HepG2 (cell line): ENCODE measurements around the gene ARL2. TPM values are rescaled to one million over a fixed set of nuclear protein-coding genes. Genes with fewer than 3 reads are reported as not detected.

Source experiments
- ASH2L ChIP-seq: fragments of 300-600, 200-600 bp; sonication (generic); IDR thresholded peaks from 2 replicates; pipeline ENCODE4 v1.7.0; 2017; ENCODE audit warnings: low read depth, mild to moderate bottlenecking, moderate library complexity, mixed read lengths, low read length; ENCODE audit not compliant: insufficient read length
- DPF2 ChIP-seq: sonication (generic); formaldehyde crosslinking; IDR thresholded peaks from 2 replicates; pipeline ENCODE4 v1.4.0; 2020; ENCODE audit warnings: mild to moderate bottlenecking, low read depth, missing genetic modification reagents, borderline replicate concordance
- IRF2 ChIP-seq: IDR thresholded peaks from 2 replicates; pipeline ENCODE4 v1.6.1; 2018; ENCODE audit warnings: missing genetic modification reagents, missing compliant biosample characterization
- JUND ChIP-seq: sonication (generic); formaldehyde crosslinking; IDR thresholded peaks from 2 replicates; pipeline ENCODE4 v1.8.0; 2022; ENCODE audit warnings: mild to moderate bottlenecking, missing genetic modification reagents
- KDM6A ChIP-seq: IDR thresholded peaks from 2 replicates; pipeline ENCODE4 v1.6.1; 2016; ENCODE audit warnings: low read depth
- MEIS2 ChIP-seq: sonication (generic); formaldehyde crosslinking; IDR thresholded peaks from 2 replicates; pipeline ENCODE4 v1.9.0; 2021; ENCODE audit warnings: mild to moderate bottlenecking, missing genetic modification reagents
- MIER3 ChIP-seq: IDR thresholded peaks from 2 replicates; pipeline ENCODE4 v1.6.1; 2016; ENCODE audit warnings: missing compliant biosample characterization, borderline replicate concordance
- MTF2 ChIP-seq: sonication (generic); formaldehyde crosslinking; IDR thresholded peaks from 2 replicates; pipeline ENCODE4 v1.5.0; 2020; ENCODE audit warnings: missing genetic modification reagents, borderline replicate concordance
- NCOA2 ChIP-seq: sonication (generic); formaldehyde crosslinking; IDR thresholded peaks from 2 replicates; pipeline ENCODE4 v1.8.0; 2022; ENCODE audit warnings: inconsistent platforms
- NCOR1 ChIP-seq: fragments of 200-600 bp; sonication (generic); IDR thresholded peaks from 2 replicates; pipeline ENCODE4 v1.7.0; 2017; ENCODE audit warnings: antibody characterized with exemption, low read length, borderline replicate concordance
- RAD21 ChIP-seq: fragments of 450-650 bp; formaldehyde crosslinking; IDR thresholded peaks from 2 replicates; pipeline ENCODE4 v1.5.0; 2020; ENCODE audit warnings: mild to moderate bottlenecking
- SALL1 ChIP-seq: sonication (generic); formaldehyde crosslinking; IDR thresholded peaks from 2 replicates; pipeline ENCODE4 v1.8.0; 2022; ENCODE audit warnings: mild to moderate bottlenecking, missing genetic modification reagents
- SNRNP70 ChIP-seq: fragments of 200-400 bp; formaldehyde crosslinking; IDR thresholded peaks from 2 replicates; pipeline ENCODE4 v1.6.1; 2017; ENCODE audit warnings: mild to moderate bottlenecking, low read depth, low read length, moderate library complexity
- TSC22D2 ChIP-seq: sonication (generic); formaldehyde crosslinking; IDR thresholded peaks from 2 replicates; pipeline ENCODE4 v1.5.1; 2020; ENCODE audit warnings: missing genetic modification reagents, mild to moderate bottlenecking, borderline replicate concordance
- ZBTB42 ChIP-seq: sonication (generic); formaldehyde crosslinking; IDR thresholded peaks from 2 replicates; pipeline ENCODE4 v1.5.0; 2020; ENCODE audit warnings: mild to moderate bottlenecking, missing genetic modification reagents
- ZNF225 ChIP-seq: sonication (generic); formaldehyde crosslinking; IDR thresholded peaks from 2 replicates; pipeline ENCODE4 v1.4.0; 2020; ENCODE audit warnings: mild to moderate bottlenecking, missing genetic modification reagents
- ZNF260 ChIP-seq: sonication (generic); formaldehyde crosslinking; IDR thresholded peaks from 2 replicates; pipeline ENCODE4 v1.4.0; 2020; ENCODE audit warnings: missing genetic modification reagents, low read depth, mild to moderate bottlenecking, borderline replicate concordance
- ZNF317 ChIP-seq: sonication (generic); formaldehyde crosslinking; IDR thresholded peaks from 2 replicates; pipeline ENCODE4 v1.5.0; 2020; ENCODE audit warnings: mild to moderate bottlenecking, missing genetic modification reagents
- ZNF33B ChIP-seq: sonication (generic); formaldehyde crosslinking; IDR thresholded peaks from 2 replicates; pipeline ENCODE4 v1.5.1; 2020; ENCODE audit warnings: mild to moderate bottlenecking, missing genetic modification reagents
- ZNF382 ChIP-seq: sonication (generic); formaldehyde crosslinking; IDR thresholded peaks from 2 replicates; pipeline ENCODE4 v1.5.0; 2020; ENCODE audit warnings: missing genetic modification reagents, mild to moderate bottlenecking, borderline replicate concordance
- ZNF484 ChIP-seq: sonication (generic); formaldehyde crosslinking; IDR thresholded peaks from 2 replicates; pipeline ENCODE4 v1.5.1; 2020; ENCODE audit warnings: mild to moderate bottlenecking, low read depth, missing genetic modification reagents, borderline replicate concordance
- ZNF660 ChIP-seq: sonication (generic); formaldehyde crosslinking; IDR thresholded peaks from 2 replicates; pipeline ENCODE4 v1.5.1; 2020; ENCODE audit warnings: mild to moderate bottlenecking, low read depth, missing genetic modification reagents, borderline replicate concordance
- ZSCAN12 ChIP-seq: sonication (generic); formaldehyde crosslinking; IDR thresholded peaks from 2 replicates; pipeline ENCODE4 v1.9.0; 2021; ENCODE audit warnings: mild to moderate bottlenecking, missing genetic modification reagents
- ZSCAN9 ChIP-seq: IDR thresholded peaks from 2 replicates; pipeline ENCODE4 v1.6.1; 2016; ENCODE audit warnings: borderline replicate concordance
- polyA plus RNA-seq, 8 experiments: library from polyadenylated mRNA; depleted of rRNA in 3 of 8; stranded (reverse) in 7 of 8; unstranded in 1 of 8; fragments of >200 nt; fragmentation: Illumina TruSeq in 4 of 8; extraction: Trizol in 4 of 8; gene quantifications; 2 replicates each; pipeline versions ENCODE4 v1.2.1 to v1.2.3, GENCODE V29; 2011 to 2016; ENCODE audit warnings: low read depth in 4 of 8, missing spikeins in 1 of 8, mixed read lengths in 1 of 8; ENCODE audit not compliant: insufficient read depth in 1 of 8
- total RNA-seq, 5 experiments: library from RNA; depleted of rRNA; stranded (reverse); fragments of >200 nt; fragmentation: Illumina TruSeq; extraction: Trizol; gene quantifications; 2 replicates each; pipeline ENCODE4 v1.2.3, GENCODE V29; 2016; ENCODE audit warnings: low read depth in 1 of 5
- TF ChIP-seq, protein P1 (sequence below): fragments of 450-650 bp; IDR thresholded peaks from 2 replicates; pipeline ENCODE4 v1.6.1; 2017; ENCODE audit warnings: mild to moderate bottlenecking
- TF ChIP-seq, protein P2 (sequence below), 2 experiments: sonication (generic) in 1 of 2; formaldehyde crosslinking in 1 of 2; IDR thresholded peaks; 2 replicates each; pipeline versions ENCODE4 v1.4.0 to v1.6.1; 2016 to 2020; ENCODE audit warnings: borderline replicate concordance in 1 of 2, low read depth in 1 of 2, mild to moderate bottlenecking in 1 of 2, missing genetic modification reagents in 1 of 2

The ARL2 gene
- total and polyA plus RNA-seq, 2 of the 13 experiments (the other 11 are each of a cell fraction or from before 2014, with no cell fraction given), result 82.9 to 84.4 TPM

GRCh38 chr11:64998141-64998540 is 15.8 kb upstream of the ARL2 start (continued):
- no peak for TF ChIP-seq ZBTB42 (CRISPR knock-in tag)
- no peak for TF ChIP-seq DPF2 (CRISPR knock-in tag)
- TF ChIP-seq ZNF660 (CRISPR knock-in tag), result no peak
- 0 out of 2 replicates have a peak, but pooled peaks have one; percentile 37 for TF ChIP-seq ZSCAN9 (CRISPR knock-in tag)
- TF ChIP-seq SNRNP70, result no peak
- TF ChIP-seq MIER3 (CRISPR knock-in tag), result peak; percentile 38; the same call in 1 of the 2 replicates
- TF ChIP-seq JUND (CRISPR knock-in tag), result no peak
- TF ChIP-seq ZNF382 (CRISPR knock-in tag), result no peak
- no peak for TF ChIP-seq ZNF484
- no peak for TF ChIP-seq ZNF260
- 0 out of 2 replicates have a peak, but pooled peaks have one; percentile 24 for TF ChIP-seq IRF2 (CRISPR knock-in tag)
- no peak for TF ChIP-seq NCOA2 (CRISPR knock-in tag)
- TF ChIP-seq SALL1 (CRISPR knock-in tag), result no peak
- TF ChIP-seq, protein P1, sequence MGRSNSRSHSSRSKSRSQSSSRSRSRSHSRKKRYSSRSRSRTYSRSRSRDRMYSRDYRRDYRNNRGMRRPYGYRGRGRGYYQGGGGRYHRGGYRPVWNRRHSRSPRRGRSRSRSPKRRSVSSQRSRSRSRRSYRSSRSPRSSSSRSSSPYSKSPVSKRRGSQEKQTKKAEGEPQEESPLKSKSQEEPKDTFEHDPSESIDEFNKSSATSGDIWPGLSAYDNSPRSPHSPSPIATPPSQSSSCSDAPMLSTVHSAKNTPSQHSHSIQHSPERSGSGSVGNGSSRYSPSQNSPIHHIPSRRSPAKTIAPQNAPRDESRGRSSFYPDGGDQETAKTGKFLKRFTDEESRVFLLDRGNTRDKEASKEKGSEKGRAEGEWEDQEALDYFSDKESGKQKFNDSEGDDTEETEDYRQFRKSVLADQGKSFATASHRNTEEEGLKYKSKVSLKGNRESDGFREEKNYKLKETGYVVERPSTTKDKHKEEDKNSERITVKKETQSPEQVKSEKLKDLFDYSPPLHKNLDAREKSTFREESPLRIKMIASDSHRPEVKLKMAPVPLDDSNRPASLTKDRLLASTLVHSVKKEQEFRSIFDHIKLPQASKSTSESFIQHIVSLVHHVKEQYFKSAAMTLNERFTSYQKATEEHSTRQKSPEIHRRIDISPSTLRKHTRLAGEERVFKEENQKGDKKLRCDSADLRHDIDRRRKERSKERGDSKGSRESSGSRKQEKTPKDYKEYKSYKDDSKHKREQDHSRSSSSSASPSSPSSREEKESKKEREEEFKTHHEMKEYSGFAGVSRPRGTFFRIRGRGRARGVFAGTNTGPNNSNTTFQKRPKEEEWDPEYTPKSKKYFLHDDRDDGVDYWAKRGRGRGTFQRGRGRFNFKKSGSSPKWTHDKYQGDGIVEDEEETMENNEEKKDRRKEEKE, result no peak
- TF ChIP-seq MTF2, result no peak
- TF ChIP-seq ASH2L, result peak; percentile 12
- TF ChIP-seq TSC22D2 (CRISPR knock-in tag), result 0 out of 2 replicates have a peak, but pooled peaks have one; percentile 32
- TF ChIP-seq, protein P2, sequence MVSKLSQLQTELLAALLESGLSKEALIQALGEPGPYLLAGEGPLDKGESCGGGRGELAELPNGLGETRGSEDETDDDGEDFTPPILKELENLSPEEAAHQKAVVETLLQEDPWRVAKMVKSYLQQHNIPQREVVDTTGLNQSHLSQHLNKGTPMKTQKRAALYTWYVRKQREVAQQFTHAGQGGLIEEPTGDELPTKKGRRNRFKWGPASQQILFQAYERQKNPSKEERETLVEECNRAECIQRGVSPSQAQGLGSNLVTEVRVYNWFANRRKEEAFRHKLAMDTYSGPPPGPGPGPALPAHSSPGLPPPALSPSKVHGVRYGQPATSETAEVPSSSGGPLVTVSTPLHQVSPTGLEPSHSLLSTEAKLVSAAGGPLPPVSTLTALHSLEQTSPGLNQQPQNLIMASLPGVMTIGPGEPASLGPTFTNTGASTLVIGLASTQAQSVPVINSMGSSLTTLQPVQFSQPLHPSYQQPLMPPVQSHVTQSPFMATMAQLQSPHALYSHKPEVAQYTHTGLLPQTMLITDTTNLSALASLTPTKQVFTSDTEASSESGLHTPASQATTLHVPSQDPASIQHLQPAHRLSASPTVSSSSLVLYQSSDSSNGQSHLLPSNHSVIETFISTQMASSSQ (IDR thresholded peaks at IDR 0.05; ENCODE audit: low read depth), result no peak; the same call in 1 of the 2 replicates
- TF ChIP-seq, protein P2 (CRISPR knock-in tag; IDR thresholded peaks at IDR 0.05; ENCODE audit: borderline replicate concordance), result no peak
- TF ChIP-seq KDM6A (CRISPR knock-in tag), result no peak
- TF ChIP-seq ZSCAN12, result no peak
- 0 out of 2 replicates have a peak, but pooled peaks have one; percentile 5 for TF ChIP-seq ZNF317 (CRISPR knock-in tag)
- TF ChIP-seq ZNF225 (CRISPR knock-in tag), result no peak
- TF ChIP-seq ZNF33B (CRISPR knock-in tag), result no peak
- TF ChIP-seq NCOR1, result no peak
- TF ChIP-seq RAD21 (CRISPR knock-in tag), result no peak
- no peak for TF ChIP-seq MEIS2 (CRISPR knock-in tag)
